ENCODE data around the gene TMEM30B.
"Not testable (repeated sequence)": the region's sequence is repeated elsewhere in the genome, so short reads cannot be mapped to it uniquely, and the experiment has no call there.

Gene TMEM30B

DNA sequence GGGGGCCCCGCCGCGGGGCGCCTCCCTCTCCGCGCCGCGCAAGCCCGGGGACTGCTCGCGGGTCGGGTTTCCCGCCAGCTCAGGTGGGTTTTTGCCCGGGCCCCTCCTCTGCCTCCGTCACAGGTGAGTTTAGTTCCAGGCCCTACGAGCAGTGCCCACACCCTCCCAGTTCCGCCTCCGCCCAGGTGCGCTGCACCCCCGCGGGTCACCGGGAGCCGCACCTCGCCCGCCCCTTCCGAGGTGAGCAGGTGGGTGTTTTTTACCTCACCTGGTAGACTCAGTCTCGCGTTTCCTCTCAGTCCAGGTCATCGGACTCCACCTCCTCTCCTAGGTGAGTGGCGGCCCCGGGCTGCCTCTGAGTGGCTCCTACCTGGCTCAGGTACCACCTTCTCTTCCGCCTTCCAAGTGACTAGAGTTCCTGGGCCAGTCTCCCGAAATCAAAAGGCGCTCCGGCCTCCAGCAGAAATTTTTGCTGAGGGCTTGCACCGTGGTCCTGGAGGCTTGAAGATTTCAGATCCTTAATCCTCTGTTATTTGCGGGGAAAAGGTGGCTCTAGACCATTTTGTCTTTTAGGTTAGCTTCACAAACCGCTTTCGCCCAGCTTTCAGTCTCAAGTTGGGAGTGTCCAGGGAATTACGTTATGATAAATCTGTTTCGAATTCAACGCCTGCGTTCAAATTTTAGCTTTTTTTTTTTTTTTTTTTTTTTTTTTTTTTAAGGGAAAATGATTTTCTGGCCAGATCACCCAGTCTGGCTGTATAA is at the start of gene TMEM30B:
Gene TMEM30B (minus strand): TSS at position 153 of the 762 bp plus-strand sequence. CDS start 191 bp downstream, outside the sequence.
- DNase-seq (ENCODE audit: low spot score): no peak

DNA sequence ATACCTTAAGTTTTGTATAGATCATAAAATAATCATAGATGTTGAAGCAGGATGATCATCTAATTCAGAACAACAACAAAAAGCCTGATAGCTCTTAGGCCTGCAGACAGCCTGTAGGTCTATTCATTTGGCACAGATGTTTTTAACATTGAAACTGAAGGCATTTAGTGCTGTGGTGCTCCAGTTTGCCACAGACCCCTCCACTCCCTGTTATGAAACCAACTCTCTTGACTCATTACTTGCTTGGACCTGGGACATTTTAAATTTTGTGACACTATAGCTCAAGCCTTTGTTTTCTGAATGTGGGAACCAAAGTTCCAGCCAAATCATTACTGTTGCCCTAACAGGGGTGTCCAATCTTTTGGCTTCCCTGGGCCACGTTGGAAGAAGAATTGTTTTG is 49.4 kb upstream of the TMEM30B start:
- no peak for DNase-seq (ENCODE audit: low spot score)

- DNase-seq (ENCODE audit: low spot score): no peak
These were observed 48.4 kb upstream of the TMEM30B start for GRCh38 chr14:61329478-61330051.

- no peak for DNase-seq (ENCODE audit: low spot score)
These were observed 47.6 kb upstream of the TMEM30B start for GRCh38 chr14:61328626-61329262.

DNA sequence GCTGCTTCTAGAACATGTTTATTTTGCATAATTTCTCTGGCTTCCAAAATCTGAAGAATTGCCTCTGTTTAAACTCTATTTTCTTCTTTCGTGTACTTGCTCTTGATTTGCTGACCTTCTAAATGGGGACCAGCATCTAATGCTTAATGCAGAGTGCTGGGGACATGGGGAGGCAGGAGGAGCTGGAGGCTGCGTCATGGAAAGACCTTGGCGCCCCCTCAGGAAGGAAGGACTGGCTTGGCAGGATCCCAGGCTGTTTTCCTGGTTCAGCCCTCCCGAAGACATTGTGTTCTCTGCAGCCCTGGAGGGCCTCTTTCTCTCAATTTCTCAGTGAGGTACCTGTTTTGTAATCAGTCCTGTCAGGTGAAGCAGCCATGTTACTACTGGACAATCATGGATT is 45.7 kb upstream of the TMEM30B start:
- no peak for DNase-seq (ENCODE audit: low spot score)

DNA sequence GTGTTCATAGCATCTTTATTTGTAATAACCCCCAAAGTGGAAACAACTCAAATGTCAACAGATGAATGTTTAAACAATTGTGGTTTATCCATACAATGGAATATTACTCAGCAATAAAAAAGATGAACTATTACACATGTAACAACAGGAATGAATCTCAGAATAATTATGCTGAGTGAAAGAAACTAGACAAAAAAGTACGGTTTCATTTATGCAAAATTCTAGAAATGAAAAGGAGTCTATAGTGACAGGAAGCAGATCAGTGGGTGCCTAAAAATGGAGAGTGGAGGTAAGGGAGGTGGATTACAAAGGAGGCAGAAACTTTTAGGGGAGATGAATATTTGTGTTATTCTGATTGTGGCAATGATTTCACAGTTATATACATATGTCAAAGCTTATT is 45.0 kb upstream of the TMEM30B start:
- no peak for DNase-seq (ENCODE audit: low spot score)

DNA sequence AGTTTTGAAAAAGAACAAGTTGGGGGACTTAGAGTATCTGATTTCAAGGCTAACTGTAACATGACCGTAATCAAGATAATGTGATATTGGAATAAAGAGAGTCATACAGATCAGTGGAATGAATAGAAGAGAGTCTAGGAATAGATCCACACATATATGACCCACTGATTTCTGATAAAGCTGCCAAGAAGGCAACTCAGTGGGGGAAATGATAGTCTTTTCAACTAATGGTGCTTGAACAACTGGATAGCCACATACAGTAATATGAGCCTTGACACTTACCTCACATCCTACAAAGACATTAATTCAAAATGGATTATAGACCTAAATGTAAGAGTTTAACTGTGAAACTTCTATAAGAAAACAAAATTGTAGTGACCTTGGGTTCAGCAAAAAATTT is 44.0 kb upstream of the TMEM30B start:
- DNase-seq (ENCODE audit: low spot score): no peak

- DNase-seq (ENCODE audit: low spot score): no peak
These were observed 42.8 kb upstream of the TMEM30B start for GRCh38 chr14:61323970-61324369.

GRCh38 chr14:61322799-61323290 is 41.7 kb upstream of the TMEM30B start:
- DNase-seq (ENCODE audit: low spot score): no peak

DNA sequence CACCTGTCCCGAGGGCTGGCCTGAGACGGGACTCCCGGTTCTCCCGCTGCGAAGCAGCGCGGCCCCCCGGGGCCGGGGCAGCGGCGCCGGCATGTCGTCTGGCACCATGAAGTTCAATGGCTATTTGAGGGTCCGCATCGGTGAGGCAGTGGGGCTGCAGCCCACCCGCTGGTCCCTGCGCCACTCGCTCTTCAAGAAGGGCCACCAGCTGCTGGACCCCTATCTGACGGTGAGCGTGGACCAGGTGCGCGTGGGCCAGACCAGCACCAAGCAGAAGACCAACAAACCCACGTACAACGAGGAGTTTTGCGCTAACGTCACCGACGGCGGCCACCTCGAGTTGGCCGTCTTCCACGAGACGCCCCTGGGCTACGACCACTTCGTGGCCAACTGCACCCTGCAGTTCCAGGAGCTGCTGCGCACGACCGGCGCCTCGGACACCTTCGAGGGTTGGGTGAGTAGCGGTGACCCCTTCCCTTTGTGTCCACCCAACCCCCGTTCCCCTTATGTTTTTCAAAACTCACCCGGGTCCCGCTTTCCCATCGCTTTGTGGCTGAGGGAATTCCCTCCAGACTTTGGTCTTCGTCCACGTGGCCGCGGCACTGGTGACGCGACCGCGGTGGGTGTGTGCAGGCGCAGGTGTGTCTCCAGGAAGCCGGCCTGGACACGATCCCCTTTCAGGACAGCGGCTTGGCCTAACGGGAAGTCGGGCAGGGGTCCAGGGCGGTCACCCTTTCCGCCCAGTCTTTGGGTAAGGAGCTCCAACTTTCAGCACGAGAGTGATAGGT is 41.1 kb upstream of the TMEM30B start:
- DNase-seq (ENCODE audit: low spot score): no peak

GRCh38 chr14:61321385-61322010 is 40.4 kb upstream of the TMEM30B start, which contains the start of gene PRKCH:
Gene PRKCH (plus strand): TSS chr14:61321579. CDS start chr14:61322102, 523 bp downstream.
- DNase-seq (ENCODE audit: low spot score): no peak

DNA sequence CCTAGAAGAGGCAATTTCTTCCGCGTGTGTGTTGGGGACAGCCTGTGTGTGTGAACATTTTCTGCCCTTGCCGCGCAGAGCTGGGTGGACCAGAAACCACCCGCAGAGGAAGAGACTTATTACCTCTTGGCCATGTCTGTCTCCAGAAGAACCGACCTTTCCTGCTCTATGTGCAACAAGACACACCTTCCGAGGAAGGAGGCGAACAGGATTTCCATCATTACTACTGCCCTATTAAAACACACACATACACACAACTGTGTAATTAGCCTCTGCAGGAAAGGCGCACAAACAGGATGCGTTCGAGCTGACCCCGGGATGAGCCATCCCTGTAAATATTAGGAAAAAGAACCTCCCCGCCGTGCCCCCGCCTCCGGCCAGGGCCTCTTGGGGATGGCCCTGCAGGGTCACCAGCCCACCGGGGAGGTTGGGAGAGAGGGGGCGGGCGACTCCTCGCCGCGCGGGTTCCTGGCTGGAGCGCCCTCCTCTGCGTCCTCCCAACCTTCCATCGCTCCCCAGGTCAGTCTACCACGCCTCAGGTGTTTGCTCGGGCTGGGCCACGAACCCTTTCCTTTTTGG is 39.8 kb upstream of the TMEM30B start:
- DNase-seq (ENCODE audit: low spot score): no peak

GRCh38 chr14:61320170-61320569 is 39.0 kb upstream of the TMEM30B start:
- DNase-seq (ENCODE audit: low spot score): not testable (repeated sequence)

DNA sequence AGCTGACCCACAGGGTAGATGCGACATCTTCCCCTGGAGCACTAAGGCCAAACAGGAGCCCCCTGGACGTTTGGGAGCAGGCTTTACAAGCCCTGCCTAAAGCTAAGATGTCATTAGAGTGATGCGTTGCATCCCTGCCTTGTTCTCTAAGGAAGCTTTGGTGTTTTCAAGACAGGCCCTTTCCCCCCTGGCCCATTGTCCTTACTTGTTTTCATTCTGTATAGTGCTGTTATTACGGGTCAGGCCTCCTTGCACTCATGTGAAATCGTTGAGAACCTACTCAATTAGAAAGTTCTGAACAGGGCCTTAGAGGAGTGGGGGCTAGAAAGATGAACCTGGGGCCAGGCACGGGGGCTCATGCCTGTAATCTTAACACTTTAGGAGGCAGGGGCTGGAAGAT is 38.6 kb upstream of the TMEM30B start:
- DNase-seq (ENCODE audit: low spot score): no peak

GRCh38 chr14:61319086-61319485 is 37.9 kb upstream of the TMEM30B start:
- no peak for DNase-seq (ENCODE audit: low spot score)

DNA sequence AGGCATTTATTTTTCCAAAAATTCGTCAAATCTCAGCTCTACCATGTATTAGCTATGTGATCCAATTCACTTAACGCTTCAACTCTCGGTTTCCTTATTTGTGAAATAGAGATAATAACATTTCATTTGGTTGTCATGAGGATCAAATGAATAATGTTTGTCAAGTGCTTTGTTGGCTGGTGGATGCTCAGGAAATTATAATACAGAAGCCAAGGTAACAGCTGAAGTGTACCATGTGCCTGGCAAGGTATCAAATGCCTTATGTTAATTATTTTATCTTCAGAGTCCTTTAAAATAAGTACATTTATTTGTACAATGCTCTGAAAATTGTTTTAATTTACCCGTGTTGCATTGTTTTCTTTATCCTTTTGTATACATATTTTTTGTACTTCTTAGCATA is 34.2 kb upstream of the TMEM30B start:
- no peak for DNase-seq (ENCODE audit: low spot score)

GRCh38 chr14:61308701-61309100 is 27.6 kb upstream of the TMEM30B start:
- DNase-seq (ENCODE audit: low spot score): not testable (repeated sequence)

GRCh38 chr14:61308198-61308597 is 27.1 kb upstream of the TMEM30B start:
- DNase-seq (ENCODE audit: low spot score): no peak

GRCh38 chr14:61304688-61305087 is 23.6 kb upstream of the TMEM30B start:
- no peak for DNase-seq (ENCODE audit: low spot score)

- no peak for DNase-seq (ENCODE audit: low spot score)
These were observed 19.6 kb upstream of the TMEM30B start for GRCh38 chr14:61300754-61301153.

DNA sequence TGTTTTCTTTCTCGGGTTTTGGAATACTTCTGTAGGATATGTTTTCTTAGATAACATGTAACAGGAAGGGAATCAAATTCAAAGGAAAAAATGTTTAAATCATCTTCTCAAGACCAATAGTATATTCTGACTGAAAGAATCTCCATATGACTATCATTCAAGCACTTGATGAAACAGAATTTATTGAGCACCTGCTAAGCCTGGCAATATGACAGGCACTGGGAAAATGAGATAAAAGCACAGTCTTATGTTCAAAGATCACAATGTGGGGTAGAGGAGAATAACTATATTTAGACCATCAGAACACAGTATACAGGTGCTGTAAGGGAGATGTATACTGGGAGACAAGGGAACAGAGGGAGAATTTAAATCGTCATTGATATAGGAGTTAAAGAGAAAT is 19.1 kb upstream of the TMEM30B start:
- no peak for DNase-seq (ENCODE audit: low spot score)
